ENCODE data around the gene KLHL35.

Gene KLHL35

DNA sequence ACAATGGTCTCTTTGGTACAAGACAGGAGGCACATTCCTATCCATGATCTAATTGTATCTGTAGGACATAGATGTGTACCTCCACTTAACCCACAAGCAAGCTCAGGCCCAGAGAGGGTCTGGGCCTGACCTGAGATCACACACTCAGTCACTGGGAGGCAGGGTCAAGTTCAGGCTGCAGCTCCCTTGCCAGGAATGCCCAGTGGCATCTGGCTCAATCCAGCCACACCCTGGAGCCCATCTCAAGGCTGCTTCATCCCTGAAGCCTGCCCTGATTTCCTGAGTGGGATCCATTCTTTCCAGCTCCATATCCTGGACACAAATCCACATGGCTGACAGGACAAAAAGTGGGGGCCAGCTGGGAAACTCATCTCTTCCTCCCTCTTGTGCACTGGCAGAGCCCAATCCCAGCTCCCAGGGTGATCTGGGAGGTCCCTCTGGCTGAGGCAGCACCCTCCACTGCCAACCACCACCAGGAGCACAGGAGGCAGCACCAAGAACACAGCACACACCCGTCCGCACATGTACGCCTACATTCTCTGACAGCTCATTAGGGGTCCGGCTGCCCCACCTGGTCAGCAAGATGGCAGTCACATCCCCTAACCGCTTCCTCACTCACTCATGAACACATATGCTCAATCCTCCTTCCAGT is 39.2 kb upstream of the KLHL35 start:
- no peaks in the 10 kb centered on the region for H3K4me1 ChIP-seq (ENCODE audit: insufficient read depth, poor library complexity, severe bottlenecking)
- no peak for DNase-seq (ENCODE audit: low spot score)
- no peaks in the 10 kb centered on the region for H3K36me3 ChIP-seq (ENCODE audit: low read depth)
- no peak overlapping the region for H3K27ac ChIP-seq (ENCODE audit: poor library complexity, severe bottlenecking)
- no peak for TF ChIP-seq CTCF (IDR thresholded peaks at IDR 0.05; ENCODE audit: poor library complexity, severe bottlenecking)
- H3K4me3 ChIP-seq (ENCODE audit: severe bottlenecking): no peak overlapping the region
- ATAC-seq (ENCODE audit: low read depth): no peak
- H3K27me3 ChIP-seq (ENCODE audit: insufficient read depth, poor library complexity, severe bottlenecking): no peaks in the 10 kb centered on the region
- H3K9me3 ChIP-seq (ENCODE audit: severe bottlenecking): no peaks in the 10 kb centered on the region

GRCh38 chr11:75471176-75471973 is 38.4 kb upstream of the KLHL35 start:
- H3K27ac ChIP-seq (ENCODE audit: poor library complexity, severe bottlenecking): no peak overlapping the region
- ATAC-seq (ENCODE audit: low read depth) (no peak), DNase-seq (ENCODE audit: low spot score) (no peak)
- no peak overlapping the region for H3K4me3 ChIP-seq (ENCODE audit: severe bottlenecking)
- no peaks in the 10 kb centered on the region for H3K9me3 ChIP-seq (ENCODE audit: severe bottlenecking)
- TF ChIP-seq CTCF (IDR thresholded peaks at IDR 0.05; ENCODE audit: poor library complexity, severe bottlenecking): no peak
- H3K27me3 ChIP-seq (ENCODE audit: insufficient read depth, poor library complexity, severe bottlenecking): no peaks in the 10 kb centered on the region
- H3K36me3 ChIP-seq (ENCODE audit: low read depth): no peaks in the 10 kb centered on the region
- no peaks in the 10 kb centered on the region for H3K4me1 ChIP-seq (ENCODE audit: insufficient read depth, poor library complexity, severe bottlenecking)

DNA sequence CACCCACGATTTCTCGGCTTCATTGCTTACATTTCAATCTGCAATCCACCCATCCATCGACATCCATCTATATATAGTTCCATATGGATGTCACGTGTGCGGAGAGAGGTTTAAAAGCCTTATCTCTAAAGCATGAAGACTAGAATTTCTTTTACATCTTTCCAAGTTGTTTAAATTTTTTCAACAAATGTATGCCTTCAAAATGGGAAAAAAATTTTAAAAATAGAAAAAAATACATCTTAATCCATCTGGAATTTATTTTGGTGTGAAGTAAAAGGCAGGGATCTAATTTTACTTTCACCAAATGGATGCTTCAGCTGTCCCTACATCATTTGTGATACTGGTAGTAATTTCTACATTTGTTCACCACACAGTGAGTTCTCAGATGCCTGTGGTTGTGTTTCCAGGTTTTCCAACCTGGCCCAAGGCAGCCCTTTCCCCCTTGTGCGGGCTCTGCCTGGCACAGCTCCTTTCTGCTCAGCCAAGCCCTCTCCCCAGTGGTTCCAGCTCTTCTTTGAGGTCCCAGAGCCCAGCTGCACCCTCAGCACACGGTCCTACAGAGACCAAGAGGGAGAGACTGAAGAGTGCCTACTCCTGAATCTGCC is 37.6 kb upstream of the KLHL35 start:
- no peaks in the 10 kb centered on the region for H3K36me3 ChIP-seq (ENCODE audit: low read depth)
- H3K27ac ChIP-seq (ENCODE audit: poor library complexity, severe bottlenecking): no peak overlapping the region
- ATAC-seq (ENCODE audit: low read depth) (no peak), DNase-seq (ENCODE audit: low spot score) (no peak)
- no peaks in the 10 kb centered on the region for H3K4me1 ChIP-seq (ENCODE audit: insufficient read depth, poor library complexity, severe bottlenecking)
- H3K9me3 ChIP-seq (ENCODE audit: severe bottlenecking): no peaks in the 10 kb centered on the region
- H3K4me3 ChIP-seq (ENCODE audit: severe bottlenecking): no peak overlapping the region
- TF ChIP-seq CTCF (IDR thresholded peaks at IDR 0.05; ENCODE audit: poor library complexity, severe bottlenecking): no peak
- no peaks in the 10 kb centered on the region for H3K27me3 ChIP-seq (ENCODE audit: insufficient read depth, poor library complexity, severe bottlenecking)

DNA sequence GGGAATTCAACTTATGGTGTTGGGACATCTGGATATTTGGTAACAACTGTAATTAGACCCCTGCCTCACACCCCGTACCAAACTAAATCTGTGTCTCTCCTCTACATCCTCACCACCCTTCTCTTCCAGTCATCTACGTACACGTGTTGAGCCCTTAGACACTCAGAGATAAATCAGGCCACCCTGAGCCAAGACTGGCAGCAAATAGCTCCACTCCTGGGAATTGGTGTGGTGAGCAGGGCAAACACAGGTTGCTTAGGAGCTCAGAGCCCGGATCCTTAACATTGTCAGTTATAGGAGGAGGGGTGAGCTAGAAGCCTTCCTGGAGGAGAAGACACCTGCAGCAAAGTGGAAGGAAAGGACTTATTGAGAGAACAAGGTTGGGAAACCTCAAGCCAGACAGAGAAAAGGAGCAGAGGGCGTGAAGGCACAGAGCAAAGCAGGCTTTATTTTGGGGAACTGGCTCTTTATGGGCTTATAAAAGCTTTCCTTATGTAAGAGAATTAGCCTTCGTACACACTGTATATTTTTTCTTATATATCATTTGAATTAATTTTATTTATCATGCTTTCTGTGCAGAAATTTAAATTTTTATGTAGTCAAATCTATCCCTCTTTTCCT is 36.9 kb upstream of the KLHL35 start:
- no peaks in the 10 kb centered on the region for H3K27me3 ChIP-seq (ENCODE audit: insufficient read depth, poor library complexity, severe bottlenecking)
- H3K27ac ChIP-seq (ENCODE audit: poor library complexity, severe bottlenecking): no peak overlapping the region
- H3K4me3 ChIP-seq (ENCODE audit: severe bottlenecking): no peak overlapping the region
- TF ChIP-seq CTCF (IDR thresholded peaks at IDR 0.05; ENCODE audit: poor library complexity, severe bottlenecking): no peak
- H3K36me3 ChIP-seq (ENCODE audit: low read depth): no peaks in the 10 kb centered on the region
- ATAC-seq (ENCODE audit: low read depth) (no peak), DNase-seq (ENCODE audit: low spot score) (no peak)
- no peaks in the 10 kb centered on the region for H3K9me3 ChIP-seq (ENCODE audit: severe bottlenecking)
- no peaks in the 10 kb centered on the region for H3K4me1 ChIP-seq (ENCODE audit: insufficient read depth, poor library complexity, severe bottlenecking)
